ENCODE measurements around the gene SBDS.
"Not testable (repeated sequence)": the region's sequence is repeated elsewhere in the genome, so short reads cannot be mapped to it uniquely, and the experiment has no call there.

Gene SBDS

DNA sequence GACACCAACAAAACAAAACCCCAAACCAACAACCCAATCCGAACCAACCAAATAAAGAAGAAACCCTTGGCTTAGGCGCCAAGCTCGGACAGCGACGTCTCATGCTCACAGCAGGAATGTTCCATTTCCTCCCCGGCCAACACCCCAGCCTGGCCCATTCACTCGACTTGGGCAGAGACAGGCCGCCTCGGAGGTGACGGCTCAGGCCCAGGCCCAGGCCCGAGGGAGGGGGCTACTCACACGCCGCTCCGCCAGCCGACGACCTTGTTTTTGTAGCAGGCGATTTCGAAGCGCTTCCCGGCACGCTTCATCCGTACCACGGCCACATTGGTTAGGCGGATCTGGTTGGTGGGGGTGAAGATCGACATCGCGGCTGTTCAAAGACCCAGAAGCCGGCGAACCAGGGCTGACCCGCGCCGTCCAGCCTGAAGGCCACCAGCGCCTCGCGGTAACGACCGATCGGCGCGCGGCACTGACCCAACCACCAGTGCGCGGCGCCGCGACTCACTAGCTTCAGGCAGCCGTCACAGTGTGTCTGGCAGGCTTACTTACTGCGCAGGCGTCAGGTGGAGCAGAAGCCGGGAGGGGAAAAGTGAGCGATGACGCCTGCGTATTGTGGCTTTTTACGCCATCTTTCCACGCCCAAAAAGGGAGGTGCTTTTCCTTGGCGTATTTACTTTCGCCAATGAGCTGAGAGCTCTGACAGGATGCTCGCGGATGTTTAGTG is at the start of gene SBDS:
Gene SBDS (minus strand): TSS at position 537 of the 727 bp plus-strand sequence. CDS start 169 bp downstream, at position 368.
- peak within 1 kb of the TSS; percentile 92 for H3K4me3 ChIP-seq
- H3K9me3 ChIP-seq; H3K4me1 ChIP-seq; in situ Hi-C loops (cut with MboI; ENCODE audit: low sequenced_read_pairs); H3K27me3 ChIP-seq (ENCODE audit: low read depth): not testable (repeated sequence)
- DNase-seq (ENCODE audit: low spot score in 2 of 2) = peak; percentile 95 to 96
- peaks cover 17% of the 10 kb centered on the region for H3K36me3 ChIP-seq (replicated peaks)

DNA sequence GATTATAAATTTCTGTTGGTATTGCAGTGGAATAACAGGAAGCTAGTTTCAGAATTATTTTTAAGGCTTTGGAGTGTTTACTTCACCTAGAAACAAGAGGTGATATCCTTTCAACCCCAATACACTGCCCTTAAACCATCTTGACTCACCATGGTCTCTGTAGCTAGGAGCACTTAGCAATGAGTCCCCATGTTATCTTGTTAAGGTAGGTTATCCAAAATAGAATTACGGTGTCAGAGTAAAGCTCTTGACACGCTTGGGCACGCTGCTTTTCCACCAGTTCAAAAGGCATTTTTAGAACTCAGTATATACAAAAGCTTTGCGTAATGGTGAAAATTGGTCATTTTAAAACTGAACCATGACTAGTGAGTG is 48.2 kb upstream of the SBDS start:
- H3K9me3 ChIP-seq; DNase-seq (ENCODE audit: low spot score in 2 of 2); H3K4me3 ChIP-seq; H3K36me3 ChIP-seq (replicated peaks); H3K4me1 ChIP-seq; H3K27me3 ChIP-seq (ENCODE audit: low read depth): not testable (repeated sequence)
- in situ Hi-C loops (cut with MboI; ENCODE audit: low sequenced_read_pairs) = loop anchor here (25.0 kb wide), 1 partner anchor 219 kb away; no protein-coding TSS in a partner anchor

DNA sequence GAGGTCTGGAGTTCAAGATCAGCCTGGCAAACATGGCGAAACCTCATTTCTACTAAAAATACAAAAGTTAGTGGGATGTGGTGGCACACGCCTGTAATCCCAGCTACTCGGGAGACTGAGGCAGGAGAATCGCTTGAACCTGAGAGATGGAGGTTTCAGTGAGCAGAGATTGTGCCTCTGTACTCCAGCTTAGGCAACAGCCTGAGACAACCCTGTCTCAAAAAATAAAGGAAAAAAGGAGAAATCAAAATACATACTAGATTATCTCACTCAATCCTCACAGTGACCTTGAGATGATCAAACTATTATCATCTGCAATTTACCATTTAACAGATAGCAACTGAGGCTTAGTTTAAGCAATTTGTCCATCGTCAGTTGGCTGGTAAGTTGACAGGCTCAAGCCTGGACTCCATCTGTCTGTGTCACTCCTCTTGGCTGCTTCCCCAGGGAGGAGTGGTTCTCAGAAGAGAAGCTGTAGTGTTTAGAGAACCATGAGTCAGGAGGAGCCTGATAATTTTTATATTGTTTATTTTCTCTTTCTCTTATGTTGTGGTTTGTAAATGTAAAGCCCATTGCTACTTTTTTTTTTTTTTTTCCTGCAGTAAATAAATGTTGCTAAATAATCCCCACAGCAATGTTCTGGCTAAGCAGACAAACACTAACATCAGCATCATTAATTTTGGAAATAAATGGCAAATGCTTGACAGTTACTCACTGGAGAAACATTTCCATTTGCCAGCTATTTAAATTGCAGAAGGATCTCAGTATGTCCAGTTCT is 47.6 kb upstream of the SBDS start:
- in situ Hi-C loops (cut with MboI; ENCODE audit: low sequenced_read_pairs) = loop anchor here (25.0 kb wide), 1 partner anchor 219 kb away; no protein-coding TSS in a partner anchor
- H3K36me3 ChIP-seq (replicated peaks); H3K4me1 ChIP-seq; H3K4me3 ChIP-seq; H3K27me3 ChIP-seq (ENCODE audit: low read depth); H3K9me3 ChIP-seq; DNase-seq (ENCODE audit: low spot score in 2 of 2): not testable (repeated sequence)

DNA sequence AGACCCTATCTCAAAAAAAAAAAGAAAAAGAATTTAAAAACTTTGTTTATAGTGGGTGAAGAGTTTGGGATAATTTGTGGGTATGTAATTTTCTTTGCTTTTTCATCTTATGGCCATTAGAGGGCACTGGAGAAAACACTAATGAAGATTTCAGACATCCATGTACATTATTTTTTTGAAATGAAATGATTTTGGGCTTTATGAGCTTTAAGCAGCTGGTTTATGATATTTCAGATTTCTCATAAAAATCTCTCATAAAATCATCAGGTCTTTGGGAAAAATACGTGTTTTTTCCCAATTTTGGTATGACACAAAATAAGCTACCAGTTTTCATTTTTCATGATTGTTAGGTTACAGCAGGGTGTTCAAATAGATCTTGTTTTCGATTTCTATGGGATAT is 45.4 kb upstream of the SBDS start:
- in situ Hi-C loops (cut with MboI; ENCODE audit: low sequenced_read_pairs) = loop anchor here (25.0 kb wide), 1 partner anchor 221 kb away; no protein-coding TSS in a partner anchor
- H3K4me3 ChIP-seq; H3K27me3 ChIP-seq (ENCODE audit: low read depth); DNase-seq (ENCODE audit: low spot score in 2 of 2); H3K4me1 ChIP-seq; H3K9me3 ChIP-seq; H3K36me3 ChIP-seq (replicated peaks): not testable (repeated sequence)

DNA sequence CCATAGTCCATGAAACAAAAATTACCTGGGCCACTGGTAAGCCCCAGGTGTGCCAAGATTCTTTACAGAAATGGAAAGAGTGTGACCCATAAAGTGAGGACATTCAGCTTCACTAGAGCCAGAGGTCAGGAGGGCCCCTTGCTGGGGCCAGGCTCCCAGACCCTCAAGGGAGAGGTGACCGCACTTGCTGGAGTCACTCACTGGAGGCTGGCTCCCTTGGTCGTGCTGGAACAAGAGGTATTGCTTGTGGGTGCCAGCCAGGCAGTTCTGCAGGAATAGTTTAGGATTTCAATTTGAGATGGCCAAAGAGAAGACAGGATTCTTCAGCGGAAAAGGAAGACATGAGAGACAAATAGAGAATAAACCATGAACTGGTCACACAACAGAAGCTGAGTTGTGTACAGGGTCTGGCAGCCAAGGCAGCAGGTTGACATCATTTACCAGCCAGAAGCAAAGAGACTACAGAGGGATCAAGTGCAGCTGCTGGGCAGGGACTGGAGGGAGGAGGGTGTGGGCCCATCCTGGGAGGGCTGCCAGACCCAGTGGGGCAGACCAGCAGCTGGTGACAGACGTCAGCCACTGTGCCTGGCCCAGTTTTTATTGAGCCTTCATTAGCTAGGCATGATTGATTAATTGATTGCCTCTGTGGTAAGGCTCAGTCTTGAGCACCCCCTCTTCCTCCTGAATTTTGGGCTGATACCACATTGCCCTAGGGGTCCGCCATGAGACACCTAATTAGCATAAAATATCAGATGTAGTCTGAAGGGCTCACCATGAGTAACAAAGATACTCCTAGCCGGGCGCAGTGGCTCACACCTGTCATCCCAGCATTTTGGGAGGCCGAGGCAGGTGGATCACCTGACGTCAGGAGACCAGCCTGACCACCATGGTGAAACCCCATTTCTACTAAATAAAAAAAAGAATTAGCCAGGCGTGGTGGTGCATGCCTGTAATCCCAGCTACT is 41.3 kb upstream of the SBDS start:
- DNase-seq (ENCODE audit: low spot score in 2 of 2); H3K36me3 ChIP-seq (replicated peaks); H3K27me3 ChIP-seq (ENCODE audit: low read depth); H3K9me3 ChIP-seq; H3K4me3 ChIP-seq; H3K4me1 ChIP-seq: not testable (repeated sequence)
- in situ Hi-C loops (cut with MboI; ENCODE audit: low sequenced_read_pairs) = loop anchor here (25.0 kb wide), 1 partner anchor 226 kb away; no protein-coding TSS in a partner anchor

DNA sequence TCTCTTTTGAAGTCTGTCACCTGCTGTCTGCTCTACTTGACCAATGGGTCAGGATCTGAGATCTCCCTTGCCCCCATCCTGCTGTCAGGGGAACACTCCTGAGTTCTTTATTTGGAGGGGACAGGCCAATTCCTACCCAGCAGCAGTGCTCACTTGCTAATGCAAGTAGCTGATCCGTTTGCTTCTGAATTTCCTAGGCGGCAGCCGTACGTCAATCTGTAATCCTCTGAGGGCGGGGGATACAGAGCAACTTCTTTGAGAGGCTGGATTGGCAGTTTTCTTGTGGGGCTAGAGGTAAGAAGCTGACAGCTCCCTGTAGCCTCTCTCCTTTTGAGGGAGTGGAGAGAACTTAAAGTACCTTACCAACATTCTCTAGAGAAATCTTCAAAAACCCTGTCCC is 37.9 kb upstream of the SBDS start:
- in situ Hi-C loops (cut with MboI; ENCODE audit: low sequenced_read_pairs) = loop anchor here (25.0 kb wide), 1 partner anchor 229 kb away; no protein-coding TSS in a partner anchor
- H3K36me3 ChIP-seq (replicated peaks) = peaks cover 9% of the 10 kb centered on the region
- H3K4me1 ChIP-seq = no peaks in the 10 kb centered on the region

DNA sequence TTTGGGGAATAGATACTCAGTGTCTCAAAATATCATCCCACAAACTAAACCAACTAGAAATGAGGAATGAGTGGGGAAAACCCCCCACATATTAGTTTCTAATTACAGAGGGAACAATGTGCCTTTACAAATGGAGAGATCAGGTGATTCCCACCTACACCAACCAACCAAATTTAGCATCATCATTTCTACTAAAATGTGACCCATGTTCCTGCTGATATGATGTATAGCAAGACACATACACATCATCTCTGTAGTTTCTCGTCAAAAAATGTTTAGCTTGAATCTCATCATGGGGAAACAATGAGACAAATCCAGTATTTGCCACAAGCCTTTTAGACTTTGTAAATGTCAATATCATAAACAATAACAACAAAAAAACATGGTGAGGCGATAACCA is 36.3 kb upstream of the SBDS start:
- not testable (repeated sequence) for H3K4me3 ChIP-seq; H3K36me3 ChIP-seq (replicated peaks); H3K27me3 ChIP-seq (ENCODE audit: low read depth); H3K9me3 ChIP-seq; DNase-seq (ENCODE audit: low spot score in 2 of 2); H3K4me1 ChIP-seq
- in situ Hi-C loops (cut with MboI; ENCODE audit: low sequenced_read_pairs) = loop anchor here (25.0 kb wide), 1 partner anchor 231 kb away; no protein-coding TSS in a partner anchor

More for the DNA sequence above, 37.9 kb upstream of the SBDS start:
- Histone ChIP-seq H3K9me3 (no peaks in the 10 kb centered on the region), H3K4me3 (no peak overlapping the region), H3K27me3 (ENCODE audit: low read depth) (no peaks in the 10 kb centered on the region)
- DNase-seq (ENCODE audit: low spot score in 2 of 2) = no peak

DNA sequence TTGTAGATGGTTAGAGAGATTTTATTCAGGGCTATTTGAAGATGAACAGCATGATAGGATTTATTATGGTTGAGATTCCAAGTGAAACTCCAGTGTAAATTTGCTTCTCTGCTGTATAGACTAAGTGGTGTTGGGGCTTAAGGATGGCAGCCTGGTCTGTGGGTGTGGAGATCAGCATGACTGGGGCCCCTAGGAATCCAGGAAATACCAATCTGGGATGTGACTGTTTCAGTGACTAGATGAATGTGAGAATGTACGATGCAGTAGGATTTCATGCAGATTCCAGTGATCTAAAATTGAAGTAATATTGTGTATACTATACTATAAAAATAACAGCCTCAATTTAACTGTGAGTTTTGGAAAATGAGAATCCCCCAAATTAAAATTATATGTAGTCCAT is 30.1 kb upstream of the SBDS start:
- not testable (repeated sequence) for H3K4me3 ChIP-seq; H3K27me3 ChIP-seq (ENCODE audit: low read depth); DNase-seq (ENCODE audit: low spot score in 2 of 2); H3K9me3 ChIP-seq; H3K4me1 ChIP-seq
- in situ Hi-C loops (cut with MboI; ENCODE audit: low sequenced_read_pairs) = loop anchor here (25.0 kb wide), 1 partner anchor 237 kb away; no protein-coding TSS in a partner anchor
- peaks cover 20% of the 10 kb centered on the region for H3K36me3 ChIP-seq (replicated peaks)

DNA sequence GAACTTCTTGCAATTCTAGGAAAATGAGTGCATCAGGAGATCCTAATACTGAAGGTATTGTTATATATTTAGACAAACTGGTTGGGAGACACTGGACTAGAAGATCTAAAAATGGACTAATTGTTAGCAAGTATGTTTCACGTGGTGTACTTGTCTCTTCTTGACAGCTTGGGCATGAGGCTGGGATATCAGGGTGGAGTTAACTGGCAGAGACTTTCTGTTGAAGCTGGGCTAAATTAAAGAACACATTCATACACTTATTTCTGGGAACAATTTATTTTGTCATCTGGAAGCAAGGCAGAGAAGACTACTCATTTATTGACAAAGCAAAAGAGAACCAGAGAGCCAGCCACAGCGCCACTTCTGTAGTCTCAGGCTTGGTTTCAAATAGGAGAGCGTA is 27.1 kb upstream of the SBDS start:
- DNase-seq (ENCODE audit: low spot score in 2 of 2) = no peak
- in situ Hi-C loops (cut with MboI; ENCODE audit: low sequenced_read_pairs) = no loop called here
- peaks cover 30% of the 10 kb centered on the region for H3K36me3 ChIP-seq (replicated peaks)
- H3K4me3 ChIP-seq = no peak overlapping the region
- no peaks in the 10 kb centered on the region for H3K4me1 ChIP-seq
- no peaks in the 10 kb centered on the region for H3K27me3 ChIP-seq (ENCODE audit: low read depth)
- no peaks in the 10 kb centered on the region for H3K9me3 ChIP-seq

DNA sequence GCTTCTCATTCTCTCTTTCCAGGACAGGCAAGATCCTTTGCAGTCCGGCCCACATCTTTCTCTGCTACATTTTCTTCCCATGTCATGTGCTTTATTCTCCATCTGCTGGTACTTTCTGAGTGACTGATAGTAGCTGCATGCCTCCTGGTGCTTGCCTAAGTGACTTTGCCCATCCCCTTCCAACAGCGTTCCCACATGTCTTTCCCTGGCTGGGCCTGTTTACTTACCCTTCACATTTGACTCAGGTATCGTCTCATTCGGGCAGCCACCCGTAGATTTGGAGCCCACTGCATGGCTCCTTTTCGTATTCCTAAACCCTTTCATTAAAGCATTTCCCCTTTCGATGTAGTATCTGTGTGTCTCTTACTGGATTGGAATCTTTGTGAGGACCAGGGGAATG is 25.9 kb upstream of the SBDS start:
- in situ Hi-C loops (cut with MboI; ENCODE audit: low sequenced_read_pairs) = no loop called here
- DNase-seq (ENCODE audit: low spot score in 2 of 2) = no peak
- Histone ChIP-seq H3K27me3 (ENCODE audit: low read depth) (no peaks in the 10 kb centered on the region), H3K4me3 (no peak overlapping the region), H3K9me3 (no peaks in the 10 kb centered on the region), H3K4me1 (no peaks in the 10 kb centered on the region), H3K36me3 (replicated peaks) (peaks cover 33% of the 10 kb centered on the region)

DNA sequence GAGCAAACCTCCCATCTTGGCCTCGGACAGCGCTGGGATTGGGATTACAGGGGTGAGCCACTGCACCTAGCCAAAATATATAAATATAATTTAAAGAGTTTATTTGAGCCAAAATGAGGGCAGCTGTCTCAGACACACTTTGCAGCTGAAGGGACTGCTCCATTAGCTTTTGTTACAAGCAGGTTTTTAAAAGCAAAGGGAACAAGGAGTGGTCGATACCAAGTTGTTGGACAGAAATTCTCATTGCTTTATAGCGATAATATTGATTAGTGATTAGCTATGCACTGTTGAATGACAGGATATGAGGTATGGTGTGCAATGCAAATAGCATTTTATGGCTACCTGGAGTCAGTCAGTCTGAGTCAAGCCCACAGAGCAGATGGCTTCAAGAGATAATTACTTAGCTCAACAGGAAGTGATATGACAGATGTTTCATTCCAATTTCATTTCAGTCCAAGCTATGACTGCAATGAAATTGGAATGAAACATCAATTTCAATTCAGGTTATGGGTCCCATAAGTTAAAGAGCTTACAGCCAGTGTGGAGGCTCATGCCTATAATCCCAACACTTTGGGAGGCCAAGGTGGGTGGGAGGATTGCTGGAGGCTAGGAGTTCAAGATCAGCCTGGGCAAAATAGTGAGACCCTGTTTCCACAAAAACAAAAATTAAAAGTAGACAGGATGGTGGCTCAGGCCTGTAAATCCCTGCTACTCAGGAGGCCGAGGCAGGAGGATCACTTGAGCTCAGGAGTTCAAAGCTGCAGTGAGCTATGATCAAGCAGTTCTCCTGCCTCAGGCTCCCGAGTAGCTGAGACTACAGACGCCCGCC is 24.4 kb upstream of the SBDS start:
- H3K27me3 ChIP-seq (ENCODE audit: low read depth) = no peaks in the 10 kb centered on the region
- in situ Hi-C loops (cut with MboI; ENCODE audit: low sequenced_read_pairs) = no loop called here
- no peaks in the 10 kb centered on the region for H3K9me3 ChIP-seq
- peaks cover 33% of the 10 kb centered on the region for H3K36me3 ChIP-seq (replicated peaks)
- H3K4me3 ChIP-seq = no peak overlapping the region
- H3K4me1 ChIP-seq = no peaks in the 10 kb centered on the region
- no peak for DNase-seq (ENCODE audit: low spot score in 2 of 2)

DNA sequence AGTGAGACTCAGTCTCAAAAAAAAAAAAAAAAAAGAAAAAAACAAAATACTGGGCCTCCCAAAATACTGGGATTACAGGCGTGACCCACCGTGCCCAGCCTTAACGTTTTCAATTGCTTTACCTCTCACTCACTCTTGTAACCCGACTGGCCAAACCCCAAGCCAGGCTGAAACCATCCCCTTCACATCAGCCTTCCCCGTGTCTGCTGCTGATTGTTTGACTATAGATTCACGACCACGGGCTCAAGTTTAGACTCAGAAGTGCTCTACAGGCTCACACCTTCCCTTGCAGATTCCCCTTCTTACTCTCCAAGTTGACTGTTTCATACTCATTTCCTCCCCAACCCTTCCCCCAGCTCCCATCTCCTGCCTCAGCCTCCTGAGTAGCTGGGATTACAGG is 23.6 kb upstream of the SBDS start:
- H3K27me3 ChIP-seq (ENCODE audit: low read depth) = no peaks in the 10 kb centered on the region
- in situ Hi-C loops (cut with MboI; ENCODE audit: low sequenced_read_pairs) = no loop called here
- no peak for DNase-seq (ENCODE audit: low spot score in 2 of 2)
- H3K36me3 ChIP-seq (replicated peaks) = peaks cover 39% of the 10 kb centered on the region
- no peaks in the 10 kb centered on the region for H3K9me3 ChIP-seq
- no peak overlapping the region for H3K4me3 ChIP-seq
- no peaks in the 10 kb centered on the region for H3K4me1 ChIP-seq

DNA sequence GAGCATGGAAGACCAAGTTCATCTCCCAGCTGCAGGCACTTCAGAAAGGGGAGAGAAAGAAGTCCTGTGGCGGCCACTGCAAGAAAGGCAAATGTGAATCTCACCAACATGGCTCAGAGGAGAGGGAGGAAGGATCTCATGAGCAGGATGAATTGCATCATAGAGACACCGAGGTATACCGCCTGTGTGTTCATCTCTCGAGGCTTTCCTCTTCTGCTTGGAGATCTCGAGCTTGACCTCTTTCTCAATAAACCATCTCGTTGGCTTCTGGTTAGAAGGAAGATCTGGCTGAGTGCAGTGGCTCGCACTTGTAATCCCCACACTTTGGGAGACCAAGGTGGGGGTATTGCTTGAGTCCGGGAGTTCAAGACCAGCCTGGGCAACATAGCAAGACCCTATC is 22.6 kb upstream of the SBDS start:
- H3K4me1 ChIP-seq; H3K4me3 ChIP-seq; H3K9me3 ChIP-seq; in situ Hi-C loops (cut with MboI; ENCODE audit: low sequenced_read_pairs); H3K27me3 ChIP-seq (ENCODE audit: low read depth); DNase-seq (ENCODE audit: low spot score in 2 of 2): not testable (repeated sequence)
- peaks cover 39% of the 10 kb centered on the region for H3K36me3 ChIP-seq (replicated peaks)
